ENCODE measurements around the gene AUH. TPM values are rescaled to one million over a fixed set of nuclear protein-coding genes. Genes with fewer than 3 reads are reported as not detected.

The AUH gene
- total RNA-seq, 1 experiment from 2014 or later, result 21.7 TPM

- Histone ChIP-seq H3K9me3 (ENCODE audit: control insufficient read depth, low read depth, low read length) (no peaks in the 10 kb centered on the region), H2BK12ac (ENCODE audit: insufficient read length, low read depth, low read length) (no peak overlapping the region), H3K27ac (ENCODE audit: insufficient read length, low read depth, low read length) (no peak overlapping the region), H4K20me1 (ENCODE audit: control insufficient read depth, insufficient read depth, insufficient read length) (no peaks in the 10 kb centered on the region), H3K27me3 (ENCODE audit: insufficient read depth, low read length) (no peaks in the 10 kb centered on the region), H3K4me2 (ENCODE audit: insufficient read depth, insufficient read length, low read length) (no peak overlapping the region), H3K9ac (ENCODE audit: extremely low read depth, insufficient read length, low read length) (no peak overlapping the region), H3K4me1 (ENCODE audit: insufficient read depth, low read length) (peaks cover 4% of the 10 kb centered on the region), H4K91ac (ENCODE audit: insufficient read length, low read depth, low read length) (no peak overlapping the region), H2BK20ac (ENCODE audit: low read depth, low read length, poor library complexity, severe bottlenecking) (no peak overlapping the region), H3K79me1 (ENCODE audit: insufficient read depth, low read depth, low read length, poor library complexity, severe bottlenecking) (no peaks in the 10 kb centered on the region), H3K23ac (ENCODE audit: insufficient read length, low read depth, low read length) (no peak overlapping the region), H2BK120ac (ENCODE audit: low read depth, low read length, poor library complexity, severe bottlenecking) (no peak overlapping the region), H2BK5ac (ENCODE audit: insufficient read length, low read length) (no peak overlapping the region), H3K4ac (ENCODE audit: low read depth, low read length) (no peak overlapping the region), H2BK15ac (ENCODE audit: low read depth, low read length) (no peak overlapping the region), H3K18ac (ENCODE audit: insufficient read length, low read depth, low read length) (no peak overlapping the region), H3K14ac (ENCODE audit: insufficient read depth, low read length) (no peak overlapping the region), H3K23me2 (ENCODE audit: insufficient read length, low read depth, low read length, poor library complexity, severe bottlenecking) (no peaks in the 10 kb centered on the region), H3K79me2 (ENCODE audit: insufficient read depth, low read length) (no peaks in the 10 kb centered on the region), H2AK5ac (ENCODE audit: insufficient read length, low read length) (no peak overlapping the region), H3K56ac (ENCODE audit: insufficient read length, low read depth, low read length) (no peak overlapping the region), H2AFZ (ENCODE audit: low read length) (no peak overlapping the region), H4K8ac (replicated peaks; ENCODE audit: insufficient read length, low read depth, low read length) (no peak overlapping the region), H3T11ph (ENCODE audit: low read length) (no peak overlapping the region), H4K5ac (ENCODE audit: insufficient read length, low read depth, low read length) (no peak overlapping the region)
- Mint-ChIP-seq H3K36me3 (ENCODE audit: insufficient read depth in 1 of 3, low read depth in 3 of 3) (peaks cover 4 to 14% (median 4%) of the 10 kb centered on the region in 3 experiments; a peak in 4 of 7 replicates), H3K27me3 (ENCODE audit: low read depth) (no peaks in the 10 kb centered on the region), H3K9me3 (no peaks in the 10 kb centered on the region), H3K4me3 (no peak overlapping the region), H3K4me1 (peaks cover 12 to 13% of the 10 kb centered on the region in 2 experiments), H3K27ac (no peak overlapping the region)
- TF ChIP-seq, protein P1, sequence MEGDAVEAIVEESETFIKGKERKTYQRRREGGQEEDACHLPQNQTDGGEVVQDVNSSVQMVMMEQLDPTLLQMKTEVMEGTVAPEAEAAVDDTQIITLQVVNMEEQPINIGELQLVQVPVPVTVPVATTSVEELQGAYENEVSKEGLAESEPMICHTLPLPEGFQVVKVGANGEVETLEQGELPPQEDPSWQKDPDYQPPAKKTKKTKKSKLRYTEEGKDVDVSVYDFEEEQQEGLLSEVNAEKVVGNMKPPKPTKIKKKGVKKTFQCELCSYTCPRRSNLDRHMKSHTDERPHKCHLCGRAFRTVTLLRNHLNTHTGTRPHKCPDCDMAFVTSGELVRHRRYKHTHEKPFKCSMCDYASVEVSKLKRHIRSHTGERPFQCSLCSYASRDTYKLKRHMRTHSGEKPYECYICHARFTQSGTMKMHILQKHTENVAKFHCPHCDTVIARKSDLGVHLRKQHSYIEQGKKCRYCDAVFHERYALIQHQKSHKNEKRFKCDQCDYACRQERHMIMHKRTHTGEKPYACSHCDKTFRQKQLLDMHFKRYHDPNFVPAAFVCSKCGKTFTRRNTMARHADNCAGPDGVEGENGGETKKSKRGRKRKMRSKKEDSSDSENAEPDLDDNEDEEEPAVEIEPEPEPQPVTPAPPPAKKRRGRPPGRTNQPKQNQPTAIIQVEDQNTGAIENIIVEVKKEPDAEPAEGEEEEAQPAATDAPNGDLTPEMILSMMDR (conservative IDR thresholded peaks at IDR 0.05), result no peak
- no peak for DNase-seq
- WGBS (ENCODE audit: extremely low coverage, insufficient read length, low lambda C conversion rate), result no CpG with 5 or more reads among the region's 4 CpGs
Measured at GRCh38 chr9:91214086-91214485, 147.6 kb downstream of the AUH start.
